ENCODE measurements around the gene PRRT1B. TPM values are rescaled to one million over a fixed set of nuclear protein-coding genes. Genes with fewer than 3 reads are reported as not detected.

PRRT1B gene
- polyA plus RNA-seq, 3 donors = not detected

- intact Hi-C loops (cut with micrococcal nuclease) = no loop called here
- DNase-seq = no peak
- H3K27me3 Mint-ChIP-seq (ENCODE audit: low read depth in 3 of 3) = peaks cover 0 to 3% (median 0%) of the 10 kb centered on the region in 3 donors
- no CpG with 5 or more reads among the region's 3 CpGs for WGBS (ENCODE audit: insufficient coverage)
- H3K36me3 ChIP-seq (replicated peaks in 1 of 2; ENCODE audit: control insufficient read depth in 1 of 2, insufficient read depth in 2 of 2, low read length in 2 of 2) = peaks cover 0 to 11% of the 10 kb centered on the region in 2 donors
- H3K36me3 Mint-ChIP-seq = peaks cover 16 to 31% of the 10 kb centered on the region in 2 donors
- H3K4me2 ChIP-seq (replicated peaks; ENCODE audit: extremely low read depth, low read length, poor library complexity, severe bottlenecking) = no peak overlapping the region
- H3K4me3 ChIP-seq (replicated peaks in 1 of 3; ENCODE audit: low read depth in 2 of 3, low read length in 3 of 3) = no peak overlapping the region
- TF ChIP-seq CTCF (IDR thresholded peaks at IDR 0.05) = no peak
- H3K27ac ChIP-seq (ENCODE audit: low read depth in 1 of 2, low read length in 2 of 2) = no peak overlapping the region
- H4K20me1 ChIP-seq (ENCODE audit: insufficient read depth, low read length) = no peaks in the 10 kb centered on the region
- H3K4me1 ChIP-seq (ENCODE audit: control insufficient read depth in 1 of 2, insufficient read depth in 2 of 2, low read length in 2 of 2) = no peaks in the 10 kb centered on the region
- H3K4me1 Mint-ChIP-seq = no peaks in the 10 kb centered on the region
- H3K9ac ChIP-seq (ENCODE audit: insufficient read depth, low read length, poor library complexity, severe bottlenecking) = no peak overlapping the region
- no peaks in the 10 kb centered on the region for H3K79me2 ChIP-seq (ENCODE audit: insufficient read depth, low read length)
- peaks cover 7 to 25% (median 15%) of the 10 kb centered on the region in 7 donors for H3K9me3 Mint-ChIP-seq
- H3K9me3 ChIP-seq (replicated peaks in 1 of 2; ENCODE audit: control insufficient read depth in 1 of 2, insufficient read depth in 1 of 2, low read length in 2 of 2) = peaks cover 5 to 7% of the 10 kb centered on the region in 2 donors
- H3K27ac Mint-ChIP-seq = no peak overlapping the region
- no peak overlapping the region for H3K4me3 Mint-ChIP-seq
- H2AFZ ChIP-seq (ENCODE audit: insufficient read depth, low read depth, low read length, poor library complexity, severe bottlenecking) = no peak overlapping the region
- no peaks in the 10 kb centered on the region for H3K27me3 ChIP-seq (ENCODE audit: control insufficient read depth in 2 of 2, insufficient read depth in 2 of 2, low read length in 2 of 2)
These were observed 20.8 kb downstream of the PRRT1B start for GRCh38 chr9:131566158-131566557.

DNA sequence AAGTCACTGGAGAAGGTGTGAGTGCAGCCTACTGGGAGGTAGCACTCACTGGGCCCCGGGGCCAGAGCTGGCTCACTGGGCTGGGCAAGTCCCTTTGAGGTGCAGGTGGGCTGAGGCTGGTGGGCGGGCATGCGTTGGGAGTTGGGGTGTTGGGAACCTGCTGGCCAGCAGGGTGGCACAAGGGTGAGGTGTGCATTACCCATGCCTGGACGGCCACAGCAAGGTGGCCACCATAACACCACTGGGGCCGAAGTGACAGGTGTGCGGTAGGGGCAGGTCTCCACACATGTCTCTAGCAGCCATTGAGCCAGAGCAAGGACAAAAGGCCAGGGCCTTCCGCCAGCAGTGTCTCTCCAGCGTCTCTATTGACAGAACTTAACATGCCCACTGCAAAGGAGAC, 22.6 kb downstream of the PRRT1B start:
- no peak overlapping the region for H3K4me3 Mint-ChIP-seq
- no peak overlapping the region for H3K4me3 ChIP-seq (replicated peaks in 1 of 3; ENCODE audit: low read depth in 2 of 3, low read length in 3 of 3)
- TF ChIP-seq CTCF (IDR thresholded peaks at IDR 0.05) = no peak
- intact Hi-C loops (cut with micrococcal nuclease) = no loop called here
- H3K36me3 ChIP-seq (replicated peaks in 1 of 2; ENCODE audit: control insufficient read depth in 1 of 2, insufficient read depth in 2 of 2, low read length in 2 of 2) = peaks cover 13 to 26% of the 10 kb centered on the region in 2 donors
- no peaks in the 10 kb centered on the region for H3K27me3 ChIP-seq (ENCODE audit: control insufficient read depth in 2 of 2, insufficient read depth in 2 of 2, low read length in 2 of 2)
- H3K27me3 Mint-ChIP-seq (ENCODE audit: low read depth in 3 of 3) = peaks cover 0 to under 1% (median 0%) of the 10 kb centered on the region in 3 donors
- peaks cover 0 to under 1% of the 10 kb centered on the region in 2 donors for H3K9me3 ChIP-seq (replicated peaks in 1 of 2; ENCODE audit: control insufficient read depth in 1 of 2, insufficient read depth in 1 of 2, low read length in 2 of 2)
- H3K4me2 ChIP-seq (replicated peaks; ENCODE audit: extremely low read depth, low read length, poor library complexity, severe bottlenecking) = no peak overlapping the region
- H3K27ac ChIP-seq (ENCODE audit: low read depth in 1 of 2, low read length in 2 of 2) = no peak overlapping the region
- H3K36me3 Mint-ChIP-seq = peaks cover 28 to 47% of the 10 kb centered on the region in 2 donors
- no peak overlapping the region for H2AFZ ChIP-seq (ENCODE audit: insufficient read depth, low read depth, low read length, poor library complexity, severe bottlenecking)
- H3K9me3 Mint-ChIP-seq = peaks cover 3 to 17% (median 10%) of the 10 kb centered on the region in 7 donors
- no peak overlapping the region for H3K9ac ChIP-seq (ENCODE audit: insufficient read depth, low read length, poor library complexity, severe bottlenecking)
- H3K4me1 ChIP-seq (ENCODE audit: control insufficient read depth in 1 of 2, insufficient read depth in 2 of 2, low read length in 2 of 2) = no peaks in the 10 kb centered on the region
- no peak overlapping the region for H3K27ac Mint-ChIP-seq
- no peaks in the 10 kb centered on the region for H3K79me2 ChIP-seq (ENCODE audit: insufficient read depth, low read length)
- no peaks in the 10 kb centered on the region for H3K4me1 Mint-ChIP-seq
- WGBS (ENCODE audit: insufficient coverage) = 100% methylated on average over 3 of the region's 8 CpGs
- H4K20me1 ChIP-seq (ENCODE audit: insufficient read depth, low read length) = no peaks in the 10 kb centered on the region
- no peak for DNase-seq
